ENCODE measurements around the gene LONP2.

Gene LONP2

DNA sequence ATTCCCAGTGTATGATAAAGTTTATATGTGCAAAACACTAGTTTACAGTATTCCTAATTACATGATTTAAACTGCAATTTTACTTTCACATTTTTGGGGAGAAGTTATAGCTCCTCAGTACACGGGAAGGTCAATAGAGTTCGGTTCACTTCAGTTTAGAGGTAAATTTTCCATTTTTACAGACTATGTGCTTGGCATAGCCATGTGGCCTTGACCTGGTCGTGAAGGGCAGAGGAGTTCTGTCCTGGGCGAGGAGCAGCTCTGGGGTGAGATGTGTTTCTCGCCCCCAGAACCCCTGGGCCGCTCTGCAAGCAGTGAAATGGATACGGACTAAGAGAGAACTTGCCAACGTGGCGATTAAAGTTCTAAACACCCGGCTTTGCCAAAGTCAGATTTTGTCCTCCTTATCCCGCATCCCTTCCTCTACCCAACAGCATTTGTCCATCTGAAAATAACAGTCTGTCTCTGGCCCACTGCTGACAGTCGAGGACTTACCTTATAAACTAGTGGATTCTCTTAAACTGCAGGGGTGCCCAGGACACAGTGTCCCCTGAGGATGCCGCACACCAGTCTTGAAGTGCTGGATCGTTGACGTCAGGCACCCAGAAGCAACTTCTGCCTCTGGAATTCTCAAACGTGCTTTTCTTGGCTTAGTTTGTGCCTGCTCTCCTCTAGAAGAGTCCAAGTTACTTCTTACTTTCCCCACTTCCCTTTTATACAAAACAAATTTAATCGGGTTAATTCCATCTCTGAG lies 142.6 kb downstream of the LONP2 start:
- no peaks in the 10 kb centered on the region for H3K9me2 ChIP-seq (ENCODE audit: low read depth, low read length)
- no peak overlapping the region for H3K4me2 ChIP-seq (ENCODE audit: low read length)
- no peak overlapping the region for H3K4me3 ChIP-seq (ENCODE audit: low read depth, low read length, poor library complexity, severe bottlenecking)
- TF ChIP-seq EZH2 (IDR thresholded peaks at IDR 0.05; ENCODE audit: borderline replicate concordance, low read length), result no peak
- TF ChIP-seq, protein P1, sequence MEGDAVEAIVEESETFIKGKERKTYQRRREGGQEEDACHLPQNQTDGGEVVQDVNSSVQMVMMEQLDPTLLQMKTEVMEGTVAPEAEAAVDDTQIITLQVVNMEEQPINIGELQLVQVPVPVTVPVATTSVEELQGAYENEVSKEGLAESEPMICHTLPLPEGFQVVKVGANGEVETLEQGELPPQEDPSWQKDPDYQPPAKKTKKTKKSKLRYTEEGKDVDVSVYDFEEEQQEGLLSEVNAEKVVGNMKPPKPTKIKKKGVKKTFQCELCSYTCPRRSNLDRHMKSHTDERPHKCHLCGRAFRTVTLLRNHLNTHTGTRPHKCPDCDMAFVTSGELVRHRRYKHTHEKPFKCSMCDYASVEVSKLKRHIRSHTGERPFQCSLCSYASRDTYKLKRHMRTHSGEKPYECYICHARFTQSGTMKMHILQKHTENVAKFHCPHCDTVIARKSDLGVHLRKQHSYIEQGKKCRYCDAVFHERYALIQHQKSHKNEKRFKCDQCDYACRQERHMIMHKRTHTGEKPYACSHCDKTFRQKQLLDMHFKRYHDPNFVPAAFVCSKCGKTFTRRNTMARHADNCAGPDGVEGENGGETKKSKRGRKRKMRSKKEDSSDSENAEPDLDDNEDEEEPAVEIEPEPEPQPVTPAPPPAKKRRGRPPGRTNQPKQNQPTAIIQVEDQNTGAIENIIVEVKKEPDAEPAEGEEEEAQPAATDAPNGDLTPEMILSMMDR (IDR thresholded peaks at IDR 0.05; ENCODE audit: low read length), result no peak
- no peaks in the 10 kb centered on the region for H3K9me3 ChIP-seq (ENCODE audit: low read length)
- H3K79me2 ChIP-seq (ENCODE audit: insufficient read depth, low read length), result peaks cover 28% of the 10 kb centered on the region
- H3K4me1 ChIP-seq (ENCODE audit: insufficient read depth, low read length, severe bottlenecking), result peaks cover 19% of the 10 kb centered on the region
- no peaks in the 10 kb centered on the region for H3K27me3 ChIP-seq (ENCODE audit: insufficient read depth, low read length)
- no peaks in the 10 kb centered on the region for H3F3A ChIP-seq (ENCODE audit: insufficient read depth, low read length)
- no peak overlapping the region for H3K27ac ChIP-seq (ENCODE audit: low read depth, low read length, poor library complexity, severe bottlenecking)
- no peaks in the 10 kb centered on the region for H3K36me3 ChIP-seq (ENCODE audit: insufficient read depth, low read length)
- H4K20me1 ChIP-seq (ENCODE audit: insufficient read depth, low read length), result no peaks in the 10 kb centered on the region
- H2AFZ ChIP-seq (ENCODE audit: low read length), result no peak overlapping the region
- no peak overlapping the region for H3K9ac ChIP-seq (ENCODE audit: low read length)

DNA sequence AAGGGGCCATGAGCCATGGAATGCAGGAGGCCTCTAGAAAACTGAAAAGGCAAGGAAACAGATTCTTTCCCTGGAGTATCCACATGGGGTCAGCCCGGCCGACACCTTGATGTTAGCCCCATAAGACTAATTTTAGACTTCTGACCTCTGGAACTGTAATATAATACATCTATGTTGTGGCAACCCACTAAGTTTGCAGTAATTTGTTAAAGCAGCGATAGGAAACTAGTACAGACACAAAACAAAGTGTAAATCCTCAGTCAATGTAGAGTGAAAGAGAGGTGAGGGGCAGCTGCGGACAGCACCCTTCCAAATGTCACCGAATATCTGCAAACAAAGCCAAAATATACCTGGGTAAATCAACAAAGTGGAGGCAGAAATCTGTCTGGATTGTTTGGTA lies 148.3 kb downstream of the LONP2 start:
- H2AFZ ChIP-seq (ENCODE audit: low read length), result no peak overlapping the region
- no peaks in the 10 kb centered on the region for H3K79me2 ChIP-seq (ENCODE audit: insufficient read depth, low read length)
- H3K27ac ChIP-seq (ENCODE audit: low read depth, low read length, poor library complexity, severe bottlenecking), result no peak overlapping the region
- H4K20me1 ChIP-seq (ENCODE audit: insufficient read depth, low read length), result no peaks in the 10 kb centered on the region
- H3K9ac ChIP-seq (ENCODE audit: low read length), result no peak overlapping the region
- H3K36me3 ChIP-seq (ENCODE audit: insufficient read depth, low read length), result no peaks in the 10 kb centered on the region
- no peaks in the 10 kb centered on the region for H3F3A ChIP-seq (ENCODE audit: insufficient read depth, low read length)
- no peaks in the 10 kb centered on the region for H3K9me3 ChIP-seq (ENCODE audit: low read length)
- no peaks in the 10 kb centered on the region for H3K9me2 ChIP-seq (ENCODE audit: low read depth, low read length)
- H3K27me3 ChIP-seq (ENCODE audit: insufficient read depth, low read length), result no peaks in the 10 kb centered on the region
- H3K4me3 ChIP-seq (ENCODE audit: low read depth, low read length, poor library complexity, severe bottlenecking), result no peak overlapping the region
- TF ChIP-seq, protein P1 (IDR thresholded peaks at IDR 0.05; ENCODE audit: low read length), result no peak
- TF ChIP-seq EZH2 (IDR thresholded peaks at IDR 0.05; ENCODE audit: borderline replicate concordance, low read length), result no peak
- no peak overlapping the region for H3K4me2 ChIP-seq (ENCODE audit: low read length)
- H3K4me1 ChIP-seq (ENCODE audit: insufficient read depth, low read length, severe bottlenecking), result no peaks in the 10 kb centered on the region

DNA sequence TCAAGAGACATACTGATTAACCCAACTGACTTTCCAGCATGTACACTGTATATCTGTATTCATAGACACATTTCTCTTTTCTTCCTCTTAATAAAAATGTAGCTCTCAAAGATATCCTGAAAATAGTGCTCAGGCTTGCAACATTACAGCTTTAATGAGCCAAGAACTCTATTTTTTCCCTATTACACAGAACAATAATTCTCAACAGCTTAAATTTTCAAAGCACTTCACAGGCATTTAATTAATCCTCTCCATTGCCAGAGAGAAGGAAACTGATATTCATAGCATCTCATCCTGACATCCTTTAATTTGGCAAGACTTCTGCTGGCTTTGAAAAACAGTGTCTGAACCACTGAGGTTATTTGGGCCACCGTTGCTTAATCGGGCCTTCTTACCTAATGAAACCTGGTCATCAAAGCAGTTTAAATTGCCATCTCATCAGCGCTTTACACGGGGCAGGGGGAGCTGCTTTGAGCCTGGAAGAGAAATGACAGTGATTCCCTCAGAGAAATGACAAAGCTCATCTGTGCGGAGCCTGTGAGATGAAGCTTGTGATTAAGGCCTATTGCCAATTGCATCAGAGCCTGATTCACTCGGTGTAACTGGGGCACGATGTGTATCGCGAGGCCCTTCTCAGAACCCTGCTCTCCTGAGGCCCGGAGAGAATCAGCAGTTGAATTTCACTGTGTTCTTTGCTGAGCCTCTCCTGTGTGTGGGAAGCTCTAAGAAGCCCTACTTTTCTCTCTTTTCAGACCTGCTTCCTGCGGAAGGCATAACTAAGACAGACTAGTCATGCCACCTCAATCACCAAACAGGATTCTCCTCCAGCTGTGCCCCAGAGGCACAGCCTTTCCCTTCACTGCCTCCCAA lies 149.6 kb downstream of the LONP2 start:
- Histone ChIP-seq H4K20me1 (ENCODE audit: insufficient read depth, low read length) (no peaks in the 10 kb centered on the region), H3K9me2 (ENCODE audit: low read depth, low read length) (no peaks in the 10 kb centered on the region), H3K27me3 (ENCODE audit: insufficient read depth, low read length) (no peaks in the 10 kb centered on the region), H3K4me2 (ENCODE audit: low read length) (no peak overlapping the region), H3K27ac (ENCODE audit: low read depth, low read length, poor library complexity, severe bottlenecking) (no peak overlapping the region), H3K9me3 (ENCODE audit: low read length) (no peaks in the 10 kb centered on the region), H3K79me2 (ENCODE audit: insufficient read depth, low read length) (no peaks in the 10 kb centered on the region), H2AFZ (ENCODE audit: low read length) (no peak overlapping the region), H3K4me3 (ENCODE audit: low read depth, low read length, poor library complexity, severe bottlenecking) (no peak overlapping the region), H3K4me1 (ENCODE audit: insufficient read depth, low read length, severe bottlenecking) (no peaks in the 10 kb centered on the region), H3K9ac (ENCODE audit: low read length) (no peak overlapping the region), H3K36me3 (ENCODE audit: insufficient read depth, low read length) (no peaks in the 10 kb centered on the region), H3F3A (ENCODE audit: insufficient read depth, low read length) (no peaks in the 10 kb centered on the region)
- TF ChIP-seq, protein P1 (IDR thresholded peaks at IDR 0.05; ENCODE audit: low read length), result no peak
- no peak for TF ChIP-seq EZH2 (IDR thresholded peaks at IDR 0.05; ENCODE audit: borderline replicate concordance, low read length)
